Parathyroid adenoma (tissue), 2 donors: Measurements from ENCODE around the gene SKOR1.

Experiments
- H2AFZ ChIP-seq: fragments of 300-600 bp; sonication (generic); one replicate; pipeline ENCODE4 v1.7.0; 2017; ENCODE audit warnings: antibody characterized with exemption, mild to moderate bottlenecking
- H3K27ac ChIP-seq: fragments of 300-600 bp; sonication (generic); one replicate; pipeline ENCODE4 v1.7.0; 2017
- H3K27me3 ChIP-seq: fragments of 300-600 bp; sonication (generic); one replicate; pipeline ENCODE4 v1.7.0; 2017; ENCODE audit warnings: low read length; ENCODE audit not compliant: control insufficient read depth, insufficient read depth
- H3K36me3 ChIP-seq: fragments of 300-600 bp; sonication (generic); one replicate; pipeline ENCODE4 v1.7.0; 2017; ENCODE audit warnings: low read length; ENCODE audit not compliant: control insufficient read depth, insufficient read depth
- H3K4me1 ChIP-seq: fragments of 300-600 bp; sonication (generic); one replicate; pipeline ENCODE4 v1.7.0; 2017; ENCODE audit warnings: control low read depth
- H3K4me2 ChIP-seq: fragments of 300-600 bp; sonication (generic); one replicate; pipeline ENCODE4 v1.7.0; 2017; ENCODE audit warnings: low read length
- H3K4me3 ChIP-seq: fragments of 300-600 bp; sonication (generic); one replicate; pipeline ENCODE4 v1.7.0; 2017; ENCODE audit warnings: low read depth, low read length
- H3K79me2 ChIP-seq: fragments of 300-600 bp; sonication (generic); one replicate; pipeline ENCODE4 v1.7.0; 2017; ENCODE audit warnings: control low read depth
- H3K9ac ChIP-seq: fragments of 300-600 bp; sonication (generic); one replicate; pipeline ENCODE4 v1.7.0; 2017; ENCODE audit warnings: mild to moderate bottlenecking
- H3K9me3 ChIP-seq: fragments of 300-600 bp; sonication (generic); one replicate; pipeline ENCODE4 v1.7.0; 2017; ENCODE audit warnings: low read length; ENCODE audit not compliant: control insufficient read depth
- TF ChIP-seq, protein P1 (sequence below): fragments of 300-600 bp; sonication (generic); IDR thresholded peaks from one replicate; pipeline ENCODE4 v1.7.0; 2017; ENCODE audit warnings: antibody characterized with exemption, mild to moderate bottlenecking
- donor health status: primary hyperparathyroidism.

SKOR1 gene

DNA sequence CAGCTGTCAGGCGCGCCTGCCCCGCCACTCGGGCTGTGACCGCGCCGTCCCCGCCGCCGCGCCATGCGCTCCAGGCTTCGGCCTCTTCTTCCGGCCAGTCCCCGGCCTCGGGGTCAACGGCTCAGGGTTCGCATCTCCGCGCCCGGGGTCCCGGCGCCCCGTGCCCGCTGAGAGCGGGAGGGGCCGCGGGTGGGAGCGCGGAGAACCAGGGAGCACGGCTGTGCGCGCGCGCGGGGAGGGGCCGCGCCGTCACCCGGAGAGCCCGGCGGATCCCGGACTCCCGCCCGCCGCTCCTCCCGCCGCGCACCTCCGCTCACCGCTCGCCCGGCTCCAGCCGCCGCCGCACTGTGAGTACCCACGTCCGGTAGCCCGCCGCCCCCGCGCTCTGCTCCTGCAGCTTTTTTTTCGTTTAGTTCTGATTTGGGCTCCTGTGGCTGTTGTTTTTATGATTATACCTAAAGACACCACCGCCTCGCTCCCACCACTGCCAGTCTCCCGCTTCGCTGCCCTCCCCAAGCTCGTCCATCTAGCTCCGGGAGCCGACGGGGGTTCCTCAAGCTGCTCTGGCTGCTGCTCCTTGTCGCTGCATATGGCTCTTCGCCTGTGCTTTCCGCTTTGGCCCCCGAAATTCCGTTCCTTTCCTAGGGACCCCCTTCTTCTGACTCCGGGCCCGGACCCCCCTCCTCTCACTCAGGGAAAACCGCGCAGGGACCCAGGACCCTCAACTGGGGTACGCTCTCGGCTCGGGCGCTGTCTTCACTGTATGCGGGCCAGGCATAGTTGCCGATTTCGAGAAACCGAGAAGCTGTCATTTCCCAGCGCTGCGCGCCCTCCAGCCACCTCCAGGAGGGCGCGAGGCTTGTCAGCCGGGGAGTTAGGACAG, 1.8 kb upstream of the SKOR1 start:
- TF ChIP-seq, protein P1, sequence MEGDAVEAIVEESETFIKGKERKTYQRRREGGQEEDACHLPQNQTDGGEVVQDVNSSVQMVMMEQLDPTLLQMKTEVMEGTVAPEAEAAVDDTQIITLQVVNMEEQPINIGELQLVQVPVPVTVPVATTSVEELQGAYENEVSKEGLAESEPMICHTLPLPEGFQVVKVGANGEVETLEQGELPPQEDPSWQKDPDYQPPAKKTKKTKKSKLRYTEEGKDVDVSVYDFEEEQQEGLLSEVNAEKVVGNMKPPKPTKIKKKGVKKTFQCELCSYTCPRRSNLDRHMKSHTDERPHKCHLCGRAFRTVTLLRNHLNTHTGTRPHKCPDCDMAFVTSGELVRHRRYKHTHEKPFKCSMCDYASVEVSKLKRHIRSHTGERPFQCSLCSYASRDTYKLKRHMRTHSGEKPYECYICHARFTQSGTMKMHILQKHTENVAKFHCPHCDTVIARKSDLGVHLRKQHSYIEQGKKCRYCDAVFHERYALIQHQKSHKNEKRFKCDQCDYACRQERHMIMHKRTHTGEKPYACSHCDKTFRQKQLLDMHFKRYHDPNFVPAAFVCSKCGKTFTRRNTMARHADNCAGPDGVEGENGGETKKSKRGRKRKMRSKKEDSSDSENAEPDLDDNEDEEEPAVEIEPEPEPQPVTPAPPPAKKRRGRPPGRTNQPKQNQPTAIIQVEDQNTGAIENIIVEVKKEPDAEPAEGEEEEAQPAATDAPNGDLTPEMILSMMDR: no peak
- Histone ChIP-seq H3K9ac (no peak overlapping the region), H2AFZ (no peak overlapping the region), H3K9me3 (no peaks in the 10 kb centered on the region), H3K4me2 (no peak overlapping the region), H3K27ac (no peak overlapping the region), H3K79me2 (no peaks in the 10 kb centered on the region), H3K36me3 (no peaks in the 10 kb centered on the region), H3K27me3 (peaks cover 3% of the 10 kb centered on the region), H3K4me1 (no peaks in the 10 kb centered on the region), H3K4me3 (no peak overlapping the region)

DNA sequence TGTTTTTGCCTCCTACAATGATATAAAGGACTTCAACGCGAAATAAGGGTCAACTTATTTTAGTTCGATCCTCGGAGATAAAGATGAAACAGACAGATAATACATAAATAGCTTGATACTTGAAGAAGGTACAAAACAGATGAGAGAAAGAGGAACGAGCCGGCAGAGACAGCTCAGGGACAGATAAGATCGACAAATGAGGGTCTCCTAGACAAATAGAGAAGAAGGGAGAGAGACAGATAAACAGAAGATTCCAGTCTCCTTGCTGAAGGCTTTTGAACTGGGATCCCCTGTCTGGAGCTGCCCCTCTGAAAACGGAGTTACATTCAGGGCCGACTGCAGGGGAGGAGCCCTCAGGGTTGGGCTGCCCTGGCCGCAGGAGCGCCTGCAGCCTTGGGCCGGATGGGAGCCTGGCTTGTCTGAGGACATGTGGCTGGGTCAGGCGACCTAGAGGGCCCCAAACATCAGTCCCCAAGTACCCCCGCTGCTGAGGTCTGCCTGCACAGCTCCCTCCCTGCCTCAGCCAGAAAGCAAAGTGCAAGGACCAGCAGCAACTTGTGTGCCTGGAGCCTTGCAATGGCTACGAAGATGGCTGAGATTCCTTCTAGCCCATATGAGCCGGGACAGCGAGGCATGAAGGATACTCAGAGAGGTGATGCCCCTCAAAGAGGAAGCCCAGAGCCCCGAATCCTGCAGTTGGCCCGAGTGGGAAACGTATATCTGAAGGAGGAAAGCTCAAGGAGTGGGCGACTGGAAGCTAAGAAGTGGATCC, 926 bp upstream of the SKOR1 start:
- Histone ChIP-seq H3K9ac (no peak overlapping the region), H3K36me3 (no peaks in the 10 kb centered on the region), H3K27me3 (peaks cover 3% of the 10 kb centered on the region), H2AFZ (no peak overlapping the region), H3K4me3 (no peak overlapping the region), H3K27ac (no peak overlapping the region), H3K79me2 (no peaks in the 10 kb centered on the region), H3K4me2 (no peak overlapping the region), H3K4me1 (no peaks in the 10 kb centered on the region), H3K9me3 (no peaks in the 10 kb centered on the region)
- TF ChIP-seq, protein P1: no peak

DNA sequence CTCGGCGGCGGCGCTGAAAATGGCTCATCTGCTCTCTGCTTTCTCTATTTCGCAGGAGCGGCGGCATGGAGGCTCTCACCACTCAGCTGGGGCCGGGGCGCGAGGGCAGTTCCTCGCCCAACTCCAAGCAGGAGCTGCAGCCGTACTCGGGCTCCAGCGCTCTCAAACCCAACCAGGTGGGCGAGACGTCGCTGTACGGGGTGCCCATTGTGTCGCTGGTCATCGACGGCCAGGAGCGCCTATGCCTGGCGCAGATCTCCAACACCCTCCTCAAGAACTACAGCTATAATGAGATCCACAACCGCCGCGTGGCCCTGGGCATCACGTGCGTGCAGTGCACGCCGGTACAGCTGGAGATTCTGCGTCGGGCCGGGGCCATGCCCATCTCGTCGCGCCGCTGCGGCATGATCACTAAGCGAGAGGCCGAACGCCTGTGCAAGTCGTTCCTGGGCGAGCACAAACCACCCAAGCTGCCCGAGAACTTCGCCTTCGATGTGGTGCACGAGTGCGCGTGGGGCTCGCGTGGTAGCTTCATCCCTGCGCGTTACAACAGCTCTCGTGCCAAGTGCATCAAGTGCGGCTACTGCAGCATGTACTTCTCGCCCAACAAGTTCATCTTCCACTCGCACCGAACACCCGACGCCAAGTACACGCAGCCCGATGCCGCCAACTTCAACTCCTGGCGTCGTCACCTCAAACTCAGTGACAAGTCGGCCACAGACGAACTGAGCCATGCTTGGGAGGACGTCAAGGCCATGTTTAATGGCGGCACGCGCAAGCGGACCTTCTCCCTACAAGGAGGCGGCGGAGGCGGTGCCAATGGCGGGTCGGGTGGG, 790 bp downstream of the SKOR1 start:
- H3K9me3 ChIP-seq: no peaks in the 10 kb centered on the region
- H3K27ac ChIP-seq: no peak overlapping the region
- TF ChIP-seq, protein P1: no peak
- no peak overlapping the region for H2AFZ ChIP-seq
- no peak overlapping the region for H3K4me3 ChIP-seq
- H3K9ac ChIP-seq: no peak overlapping the region
- H3K4me1 ChIP-seq: no peaks in the 10 kb centered on the region
- H3K36me3 ChIP-seq: no peaks in the 10 kb centered on the region
- no peaks in the 10 kb centered on the region for H3K79me2 ChIP-seq
- peak overlapping the region; percentile 42 for H3K4me2 ChIP-seq
- peaks cover 3% of the 10 kb centered on the region for H3K27me3 ChIP-seq

DNA sequence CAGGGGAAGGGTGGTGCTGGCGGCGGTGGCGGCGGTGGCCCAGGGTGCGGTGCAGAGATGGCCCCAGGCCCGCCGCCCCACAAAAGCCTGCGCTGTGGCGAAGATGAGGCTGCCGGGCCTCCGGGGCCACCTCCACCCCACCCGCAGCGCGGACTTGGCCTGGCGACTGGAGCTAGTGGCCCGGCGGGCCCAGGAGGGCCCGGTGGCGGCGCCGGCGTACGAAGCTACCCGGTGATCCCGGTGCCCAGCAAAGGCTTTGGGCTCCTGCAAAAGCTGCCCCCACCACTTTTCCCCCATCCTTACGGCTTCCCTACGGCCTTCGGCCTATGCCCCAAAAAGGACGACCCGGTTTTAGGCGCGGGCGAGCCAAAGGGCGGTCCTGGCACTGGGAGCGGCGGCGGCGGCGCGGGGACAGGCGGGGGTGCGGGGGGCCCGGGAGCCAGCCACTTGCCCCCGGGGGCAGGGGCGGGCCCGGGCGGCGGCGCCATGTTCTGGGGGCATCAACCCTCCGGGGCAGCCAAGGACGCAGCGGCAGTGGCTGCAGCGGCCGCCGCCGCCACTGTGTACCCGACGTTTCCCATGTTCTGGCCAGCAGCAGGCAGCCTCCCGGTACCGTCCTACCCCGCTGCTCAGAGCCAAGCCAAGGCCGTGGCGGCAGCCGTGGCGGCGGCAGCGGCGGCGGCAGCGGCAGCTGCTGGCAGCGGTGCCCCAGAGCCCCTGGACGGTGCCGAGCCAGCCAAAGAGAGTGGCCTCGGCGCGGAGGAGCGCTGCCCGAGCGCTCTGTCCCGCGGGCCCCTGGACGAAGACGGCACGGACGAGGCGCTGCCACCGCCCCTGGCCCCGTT, 1.6 kb downstream of the SKOR1 start:
- peaks cover 3% of the 10 kb centered on the region for H3K27me3 ChIP-seq
- no peak overlapping the region for H3K9ac ChIP-seq
- TF ChIP-seq, protein P1: no peak
- no peaks in the 10 kb centered on the region for H3K79me2 ChIP-seq
- no peak overlapping the region for H2AFZ ChIP-seq
- no peak overlapping the region for H3K4me2 ChIP-seq
- no peak overlapping the region for H3K27ac ChIP-seq
- no peaks in the 10 kb centered on the region for H3K9me3 ChIP-seq
- no peak overlapping the region for H3K4me3 ChIP-seq
- H3K4me1 ChIP-seq: no peaks in the 10 kb centered on the region
- no peaks in the 10 kb centered on the region for H3K36me3 ChIP-seq
